Mesenchymal stem cell (in vitro differentiated cells and primary cell): ENCODE data around the gene LIG4.

Source experiments
- DNase-seq: peaks from one replicate; pipeline ENCODE4 v3.0.0-alpha.2; 2013
- H2AFZ ChIP-seq: one replicate; pipeline ENCODE4 v1.6.1; 2013; ENCODE audit warnings: low read depth, mild to moderate bottlenecking, control low read depth, inconsistent platforms, low read length, moderate library complexity
- H2AK5ac ChIP-seq: 2 replicates; pipeline ENCODE4 v1.6.1; 2013; ENCODE audit warnings: low read length, moderate library complexity, mild to moderate bottlenecking, inconsistent platforms; ENCODE audit not compliant: severe bottlenecking
- H2BK120ac ChIP-seq: one replicate; pipeline ENCODE4 v1.6.1; 2013; ENCODE audit warnings: low read depth, mild to moderate bottlenecking, inconsistent platforms, low read length, moderate library complexity
- H2BK12ac ChIP-seq, 2 experiments: one replicate each; pipeline ENCODE4 v1.6.1; 2013; ENCODE audit warnings: inconsistent platforms in 2 of 2, low read length in 2 of 2, mild to moderate bottlenecking in 2 of 2, moderate library complexity in 2 of 2, control low read depth in 1 of 2
- H2BK15ac ChIP-seq: one replicate; pipeline ENCODE4 v1.6.1; 2013; ENCODE audit warnings: mild to moderate bottlenecking, low read depth, inconsistent platforms; ENCODE audit not compliant: poor library complexity, severe bottlenecking
- H2BK5ac ChIP-seq: 2 replicates; pipeline ENCODE4 v1.6.1; 2013; ENCODE audit warnings: low read depth, mild to moderate bottlenecking, low read length, control low read depth, inconsistent platforms; ENCODE audit not compliant: poor library complexity, severe bottlenecking
- H3K14ac ChIP-seq, 2 experiments: one replicate each; pipeline ENCODE4 v1.6.1; 2013; ENCODE audit warnings: inconsistent platforms in 2 of 2, low read length in 2 of 2, control low read depth in 1 of 2, mild to moderate bottlenecking in 1 of 2, moderate library complexity in 1 of 2
- H3K18ac ChIP-seq, 2 experiments: one replicate each; pipeline ENCODE4 v1.6.1; 2013; ENCODE audit warnings: inconsistent platforms in 2 of 2, low read length in 2 of 2, control low read depth in 1 of 2, low read depth in 1 of 2, mild to moderate bottlenecking in 1 of 2
- H3K23ac ChIP-seq, 2 experiments: one replicate each; pipeline ENCODE4 v1.6.1; 2013; ENCODE audit warnings: inconsistent platforms in 2 of 2, low read length in 2 of 2, mild to moderate bottlenecking in 2 of 2, moderate library complexity in 2 of 2, control low read depth in 1 of 2
- H3K27ac ChIP-seq: 2 replicates; pipeline ENCODE4 v1.5.1; 2013; ENCODE audit warnings: mild to moderate bottlenecking, moderate library complexity, low read length, control low read depth, inconsistent platforms; ENCODE audit not compliant: poor library complexity, severe bottlenecking
- H3K27me3 ChIP-seq, 2 experiments: 2 replicates each; pipeline versions ENCODE4 v1.6.1 to v1.7.0; 2013; ENCODE audit warnings: low read length in 2 of 2, mild to moderate bottlenecking in 2 of 2, moderate library complexity in 2 of 2, control low read depth in 1 of 2, inconsistent platforms in 1 of 2; ENCODE audit not compliant: control insufficient read depth in 1 of 2, insufficient read depth in 1 of 2
- H3K36me3 ChIP-seq, 2 experiments: 2 replicates each; pipeline versions ENCODE4 v1.6.1 to v1.7.0; 2013; ENCODE audit warnings: low read length in 2 of 2, control low read depth in 1 of 2, inconsistent platforms in 1 of 2, low read depth in 1 of 2, mild to moderate bottlenecking in 1 of 2; ENCODE audit not compliant: insufficient read depth in 2 of 2, control insufficient read depth in 1 of 2
- H3K4ac ChIP-seq, 2 experiments: one replicate each; pipeline ENCODE4 v1.6.1; 2013; ENCODE audit warnings: inconsistent platforms in 2 of 2, low read length in 2 of 2, mild to moderate bottlenecking in 2 of 2, moderate library complexity in 2 of 2, control low read depth in 1 of 2, low read depth in 1 of 2
- H3K4me1 ChIP-seq: 2 replicates; pipeline ENCODE4 v1.6.1; 2013; ENCODE audit warnings: low read depth, low read length, control low read depth; ENCODE audit not compliant: control insufficient read depth, insufficient read depth
- H3K4me2 ChIP-seq: 2 replicates; pipeline ENCODE4 v1.6.1; 2013; ENCODE audit warnings: low read length, mild to moderate bottlenecking, inconsistent platforms; ENCODE audit not compliant: poor library complexity, severe bottlenecking
- H3K4me3 ChIP-seq, 2 experiments: 2 replicates each; pipeline versions ENCODE4 v1.5.1 to v1.7.0; 2013; ENCODE audit warnings: low read length in 2 of 2, mild to moderate bottlenecking in 2 of 2, control low read depth in 1 of 2, low read depth in 1 of 2; ENCODE audit not compliant: insufficient read depth in 1 of 2
- H3K79me1 ChIP-seq: replicated peaks from 2 replicates; pipeline ENCODE4 v1.6.1; 2013; ENCODE audit warnings: mild to moderate bottlenecking, control low read depth, low read length, inconsistent platforms; ENCODE audit not compliant: poor library complexity, severe bottlenecking
- H3K9ac ChIP-seq: 2 replicates; pipeline ENCODE4 v1.7.0; 2013; ENCODE audit warnings: mild to moderate bottlenecking, low read length, moderate library complexity
- H3K9me3 ChIP-seq: 2 replicates; pipeline ENCODE4 v1.7.0; 2013; ENCODE audit warnings: mild to moderate bottlenecking, low read length; ENCODE audit not compliant: control insufficient read depth
- H4K8ac ChIP-seq: one replicate; pipeline ENCODE4 v1.6.1; 2013; ENCODE audit warnings: inconsistent platforms, mild to moderate bottlenecking, low read length, moderate library complexity
- H4K91ac ChIP-seq: one replicate; pipeline ENCODE4 v1.6.1; 2013; ENCODE audit warnings: mild to moderate bottlenecking, low read length, inconsistent platforms
- WGBS: methylation state at CpG from one replicate; pipeline ENCODE4 v1.1.7; 2013; ENCODE audit warnings: mixed read lengths; 5-methylcytosine and 5-hydroxymethylcytosine counted together

The LIG4 gene

DNA sequence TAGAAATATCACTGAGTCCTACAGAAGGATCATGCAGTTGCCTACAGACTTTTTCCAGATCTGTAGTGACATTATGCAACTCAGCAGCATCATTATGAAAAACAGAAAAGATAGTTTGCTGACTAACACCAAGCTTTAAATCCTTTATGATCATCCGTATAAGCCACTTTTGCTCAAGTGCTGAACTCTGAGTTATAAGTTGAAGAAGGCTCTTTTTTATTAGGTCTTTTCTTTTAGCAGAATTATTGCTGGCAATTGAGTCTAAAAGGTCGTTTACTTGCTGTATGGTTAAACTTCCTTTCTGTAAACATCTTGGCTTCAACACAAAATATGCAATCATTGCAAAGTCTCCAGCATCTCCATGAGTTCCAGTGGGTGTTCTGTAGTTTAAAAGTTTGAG lies 4.8 kb downstream of the LIG4 start:
- no peak overlapping the region for H3K4me2 ChIP-seq
- peaks cover 3 to 26% of the 10 kb centered on the region in 2 experiments for H3K36me3 ChIP-seq
- no peak overlapping the region for H3K18ac ChIP-seq
- no peak overlapping the region for H3K4ac ChIP-seq
- no peak overlapping the region for H4K8ac ChIP-seq
- no peak overlapping the region for H3K9ac ChIP-seq
- no peak overlapping the region for H2BK15ac ChIP-seq
- no peak overlapping the region for H2AFZ ChIP-seq
- H3K4me1 ChIP-seq = peaks cover 4% of the 10 kb centered on the region
- no CpG with 5 or more reads among the region's 2 CpGs for whole genome bisulfite sequencing
- no peak overlapping the region for H3K23ac ChIP-seq
- H2BK5ac ChIP-seq = no peak overlapping the region
- H2BK120ac ChIP-seq = no peak overlapping the region
- H3K14ac ChIP-seq = no peak overlapping the region
- no peak overlapping the region for H3K4me3 ChIP-seq
- peaks cover 14% of the 10 kb centered on the region for H3K79me1 ChIP-seq
- no peaks in the 10 kb centered on the region for H3K9me3 ChIP-seq
- no peaks in the 10 kb centered on the region for H3K27me3 ChIP-seq
- no peak overlapping the region for H4K91ac ChIP-seq
- no peak overlapping the region for H2BK12ac ChIP-seq
- no peak for DNase-seq
- no peak overlapping the region for H2AK5ac ChIP-seq
- H3K27ac ChIP-seq = no peak overlapping the region

DNA sequence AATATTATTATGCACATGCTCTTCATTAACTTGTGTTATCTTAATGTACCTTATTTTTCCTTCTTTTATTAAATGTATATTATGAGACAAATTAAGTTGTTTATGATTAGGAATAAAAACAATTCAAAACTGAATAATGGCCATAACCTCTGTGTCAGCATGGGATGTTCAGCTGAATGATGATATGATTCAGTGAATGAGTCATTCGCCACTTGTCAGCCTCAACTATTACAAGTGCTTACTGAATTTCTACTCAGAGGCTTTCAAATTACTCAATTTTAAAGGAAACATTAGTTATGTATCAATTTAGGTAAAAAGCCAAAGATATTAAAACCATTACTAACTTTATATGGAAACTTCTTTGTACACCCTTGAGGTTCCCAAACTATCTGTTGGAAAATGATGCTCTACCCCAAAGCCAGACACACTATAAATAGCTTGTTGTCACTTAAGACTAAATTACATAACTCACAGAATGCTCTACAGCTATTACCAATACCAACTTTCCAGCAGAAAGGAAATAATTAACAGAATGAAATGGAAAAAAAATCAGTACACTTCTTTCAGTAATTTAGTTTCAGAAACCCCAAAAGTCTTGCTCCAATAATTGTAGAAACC lies 14.4 kb downstream of the LIG4 start:
- no peak overlapping the region for H4K8ac ChIP-seq
- H3K36me3 ChIP-seq = no peaks in the 10 kb centered on the region
- peak; percentile 42 for DNase-seq
- H3K14ac ChIP-seq = no peak overlapping the region
- no peak overlapping the region for H3K9ac ChIP-seq
- H3K23ac ChIP-seq = no peak overlapping the region
- H3K27ac ChIP-seq = no peak overlapping the region
- no peak overlapping the region for H2BK15ac ChIP-seq
- no peaks in the 10 kb centered on the region for H3K79me1 ChIP-seq
- H3K4me1 ChIP-seq = no peaks in the 10 kb centered on the region
- no CpG with 5 or more reads among the region's 1 CpG for WGBS
- no peak overlapping the region for H2BK12ac ChIP-seq
- H3K18ac ChIP-seq = no peak overlapping the region
- H3K4me2 ChIP-seq = no peak overlapping the region
- H3K9me3 ChIP-seq = no peaks in the 10 kb centered on the region
- no peak overlapping the region for H2BK120ac ChIP-seq
- H3K4ac ChIP-seq = no peak overlapping the region
- H3K4me3 ChIP-seq = no peak overlapping the region
- H3K27me3 ChIP-seq = no peaks in the 10 kb centered on the region
- no peak overlapping the region for H4K91ac ChIP-seq
- no peak overlapping the region for H2AFZ ChIP-seq
- H2AK5ac ChIP-seq = no peak overlapping the region
- H2BK5ac ChIP-seq = no peak overlapping the region

DNA sequence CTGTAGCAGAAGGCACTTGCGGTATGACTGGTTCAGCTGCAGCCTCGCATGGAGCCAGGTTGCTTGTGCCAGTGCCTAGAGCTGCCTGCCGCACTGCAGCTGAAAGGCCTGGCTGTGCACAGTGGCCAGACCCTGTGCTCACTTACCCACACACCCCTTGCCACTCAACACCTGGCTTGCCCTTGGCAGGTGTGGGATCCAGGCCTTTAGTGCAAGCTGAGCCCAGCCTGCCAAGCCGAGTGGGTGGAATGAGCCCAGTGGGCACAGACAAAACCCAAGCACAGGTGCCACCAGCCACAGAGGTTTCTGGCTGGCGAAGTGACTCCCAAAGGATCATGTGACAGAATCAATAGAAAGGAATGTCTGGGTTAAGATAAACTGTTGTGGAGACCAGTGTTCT lies 19.5 kb downstream of the LIG4 start:
- no peaks in the 10 kb centered on the region for H3K27me3 ChIP-seq
- H4K91ac ChIP-seq = no peak overlapping the region
- no peak overlapping the region for H3K4me2 ChIP-seq
- H3K36me3 ChIP-seq = no peaks in the 10 kb centered on the region
- no peak for DNase-seq
- H2BK120ac ChIP-seq = no peak overlapping the region
- no peak overlapping the region for H2AK5ac ChIP-seq
- no peak overlapping the region for H3K23ac ChIP-seq
- no peak overlapping the region for H3K9ac ChIP-seq
- H2BK15ac ChIP-seq = no peak overlapping the region
- no peak overlapping the region for H2BK12ac ChIP-seq
- 91% methylated on average over 5 of the region's 5 CpGs for WGBS
- no peak overlapping the region for H2BK5ac ChIP-seq
- no peak overlapping the region for H2AFZ ChIP-seq
- H3K27ac ChIP-seq = no peak overlapping the region
- no peak overlapping the region for H4K8ac ChIP-seq
- no peaks in the 10 kb centered on the region for H3K4me1 ChIP-seq
- no peak overlapping the region for H3K4me3 ChIP-seq
- no peaks in the 10 kb centered on the region for H3K79me1 ChIP-seq
- no peak overlapping the region for H3K4ac ChIP-seq
- H3K18ac ChIP-seq = no peak overlapping the region
- peaks cover 20% of the 10 kb centered on the region for H3K9me3 ChIP-seq
- H3K14ac ChIP-seq = no peak overlapping the region

DNA sequence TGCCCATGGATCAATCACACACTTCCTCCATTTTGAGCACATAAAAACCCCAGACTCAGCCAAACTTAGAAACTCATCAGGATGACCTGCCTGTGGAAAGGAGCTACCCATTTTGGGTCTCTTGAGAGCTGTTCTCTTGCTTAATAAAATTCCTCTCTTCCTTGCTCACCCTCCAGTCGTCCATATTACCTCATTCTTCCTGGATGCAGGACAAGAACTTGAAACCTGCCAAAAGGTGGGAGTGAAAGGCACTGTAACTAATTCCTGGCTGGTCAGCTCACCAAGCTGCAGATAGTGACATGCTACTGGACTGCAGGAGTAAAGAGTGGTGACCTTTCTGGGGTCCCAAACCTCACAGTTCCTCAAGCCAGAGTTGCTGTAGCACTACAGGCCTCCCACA lies 20.2 kb downstream of the LIG4 start:
- Histone ChIP-seq H2BK15ac (no peak overlapping the region), H3K18ac (no peak overlapping the region), H2BK120ac (no peak overlapping the region), H3K27ac (no peak overlapping the region), H3K14ac (no peak overlapping the region), H3K27me3 (no peaks in the 10 kb centered on the region), H3K4me3 (no peak overlapping the region), H3K36me3 (no peaks in the 10 kb centered on the region), H2AK5ac (no peak overlapping the region), H3K9ac (no peak overlapping the region), H2AFZ (no peak overlapping the region), H3K79me1 (no peaks in the 10 kb centered on the region), H3K9me3 (peaks cover 20% of the 10 kb centered on the region), H3K4me2 (no peak overlapping the region), H2BK12ac (no peak overlapping the region), H4K8ac (no peak overlapping the region), H3K4ac (no peak overlapping the region), H3K23ac (no peak overlapping the region), H2BK5ac (no peak overlapping the region), H3K4me1 (no peaks in the 10 kb centered on the region), H4K91ac (no peak overlapping the region)
- DNase-seq = peak; percentile 12
- no CpG with 5 or more reads among the region's 1 CpG for WGBS
